ENCODE measurements around the gene RAX2.
"Not testable (repeated sequence)": the region's sequence is repeated elsewhere in the genome, so short reads cannot be mapped to it uniquely, and the experiment has no call there.

Gene RAX2

GRCh38 chr19:3771906-3772455 is at the start of gene RAX2:
Gene RAX2, minus strand, starts transcription at chr19:3772228. Its CDS starts 486 bp downstream, at chr19:3771742.
- Mint-ChIP-seq H3K27me3 (no peaks in the 10 kb centered on the region), H3K36me3 (ENCODE audit: low read depth) (no peaks in the 10 kb centered on the region), H3K9me3 (no peaks in the 10 kb centered on the region), H3K4me1 (ENCODE audit: low read depth) (no peaks in the 10 kb centered on the region), H3K4me3 (no peak within 1 kb of the TSS), H3K27ac (no peak within 1 kb of the TSS)

GRCh38 chr19:3821156-3821555 is 49.1 kb upstream of the RAX2 start:
- H3K9me3 Mint-ChIP-seq: no peaks in the 10 kb centered on the region
- H3K27ac Mint-ChIP-seq: no peak overlapping the region
- peaks cover 22% of the 10 kb centered on the region for H3K4me1 Mint-ChIP-seq (ENCODE audit: low read depth)
- no peak overlapping the region for H3K4me3 Mint-ChIP-seq
- H3K36me3 Mint-ChIP-seq (ENCODE audit: low read depth): no peaks in the 10 kb centered on the region
- H3K27me3 Mint-ChIP-seq: no peaks in the 10 kb centered on the region

- Mint-ChIP-seq H3K9me3 (no peaks in the 10 kb centered on the region), H3K36me3 (ENCODE audit: low read depth) (no peaks in the 10 kb centered on the region), H3K27me3 (no peaks in the 10 kb centered on the region), H3K4me3 (no peak overlapping the region), H3K27ac (no peak overlapping the region), H3K4me1 (ENCODE audit: low read depth) (peaks cover 24% of the 10 kb centered on the region)
Measured at GRCh38 chr19:3819989-3820388, 48.0 kb upstream of the RAX2 start.

GRCh38 chr19:3818918-3819317 is 46.9 kb upstream of the RAX2 start:
- H3K27me3 Mint-ChIP-seq: no peaks in the 10 kb centered on the region
- peaks cover 35% of the 10 kb centered on the region for H3K4me1 Mint-ChIP-seq (ENCODE audit: low read depth)
- no peak overlapping the region for H3K4me3 Mint-ChIP-seq
- H3K27ac Mint-ChIP-seq: no peak overlapping the region
- H3K36me3 Mint-ChIP-seq (ENCODE audit: low read depth): no peaks in the 10 kb centered on the region
- no peaks in the 10 kb centered on the region for H3K9me3 Mint-ChIP-seq

GRCh38 chr19:3818466-3818865 is 46.4 kb upstream of the RAX2 start:
- Mint-ChIP-seq H3K4me1 (ENCODE audit: low read depth) (peaks cover 39% of the 10 kb centered on the region), H3K9me3 (no peaks in the 10 kb centered on the region), H3K4me3 (no peak overlapping the region), H3K27ac (peak overlapping the region; percentile 69), H3K36me3 (ENCODE audit: low read depth) (no peaks in the 10 kb centered on the region), H3K27me3 (no peaks in the 10 kb centered on the region)

GRCh38 chr19:3817761-3818160 is 45.7 kb upstream of the RAX2 start:
- Mint-ChIP-seq H3K4me3 (no peak overlapping the region), H3K36me3 (ENCODE audit: low read depth) (no peaks in the 10 kb centered on the region), H3K27ac (peak overlapping the region; percentile 69), H3K27me3 (no peaks in the 10 kb centered on the region), H3K4me1 (ENCODE audit: low read depth) (peaks cover 46% of the 10 kb centered on the region), H3K9me3 (no peaks in the 10 kb centered on the region)

- Mint-ChIP-seq H3K27ac (no peak overlapping the region), H3K4me3 (no peak overlapping the region), H3K4me1 (ENCODE audit: low read depth) (peaks cover 48% of the 10 kb centered on the region), H3K36me3 (ENCODE audit: low read depth) (no peaks in the 10 kb centered on the region), H3K27me3 (no peaks in the 10 kb centered on the region), H3K9me3 (no peaks in the 10 kb centered on the region)
Measured at GRCh38 chr19:3816566-3817218, 44.7 kb upstream of the RAX2 start.

- not testable (repeated sequence) for H3K36me3 Mint-ChIP-seq (ENCODE audit: low read depth); H3K4me3 Mint-ChIP-seq; H3K27ac Mint-ChIP-seq; H3K27me3 Mint-ChIP-seq; H3K9me3 Mint-ChIP-seq
- peaks cover 52% of the 10 kb centered on the region for H3K4me1 Mint-ChIP-seq (ENCODE audit: low read depth)
Measured at GRCh38 chr19:3816148-3816547, 44.1 kb upstream of the RAX2 start.

GRCh38 chr19:3814648-3815047 is 42.6 kb upstream of the RAX2 start:
- Mint-ChIP-seq H3K27me3 (no peaks in the 10 kb centered on the region), H3K4me1 (ENCODE audit: low read depth) (peaks cover 63% of the 10 kb centered on the region), H3K9me3 (no peaks in the 10 kb centered on the region), H3K4me3 (no peak overlapping the region), H3K36me3 (ENCODE audit: low read depth) (no peaks in the 10 kb centered on the region), H3K27ac (peak overlapping the region; percentile 93)

- Mint-ChIP-seq H3K27me3 (no peaks in the 10 kb centered on the region), H3K27ac (peak overlapping the region; percentile 93), H3K4me3 (no peak overlapping the region), H3K9me3 (no peaks in the 10 kb centered on the region), H3K4me1 (ENCODE audit: low read depth) (peaks cover 65% of the 10 kb centered on the region), H3K36me3 (ENCODE audit: low read depth) (no peaks in the 10 kb centered on the region)
Measured at GRCh38 chr19:3813473-3814392, 41.7 kb upstream of the RAX2 start.

GRCh38 chr19:3810708-3811355 is 38.8 kb upstream of the RAX2 start:
- Mint-ChIP-seq H3K36me3 (ENCODE audit: low read depth) (no peaks in the 10 kb centered on the region), H3K4me1 (ENCODE audit: low read depth) (peaks cover 59% of the 10 kb centered on the region), H3K9me3 (no peaks in the 10 kb centered on the region), H3K4me3 (no peak overlapping the region), H3K27me3 (no peaks in the 10 kb centered on the region), H3K27ac (no peak overlapping the region)

- no peak overlapping the region for H3K4me3 Mint-ChIP-seq
- no peaks in the 10 kb centered on the region for H3K27me3 Mint-ChIP-seq
- no peaks in the 10 kb centered on the region for H3K36me3 Mint-ChIP-seq (ENCODE audit: low read depth)
- no peak overlapping the region for H3K27ac Mint-ChIP-seq
- peaks cover 65% of the 10 kb centered on the region for H3K4me1 Mint-ChIP-seq (ENCODE audit: low read depth)
- no peaks in the 10 kb centered on the region for H3K9me3 Mint-ChIP-seq
Measured at GRCh38 chr19:3809881-3810707, 38.1 kb upstream of the RAX2 start.

GRCh38 chr19:3808420-3809143 is 36.6 kb upstream of the RAX2 start:
- Mint-ChIP-seq H3K4me3 (no peak overlapping the region), H3K4me1 (ENCODE audit: low read depth) (peaks cover 54% of the 10 kb centered on the region), H3K27ac (no peak overlapping the region), H3K27me3 (no peaks in the 10 kb centered on the region), H3K9me3 (no peaks in the 10 kb centered on the region), H3K36me3 (ENCODE audit: low read depth) (no peaks in the 10 kb centered on the region)

Measured in stimulated activated naive CD8-positive, alpha-beta T cell treated with anti-CD3 and anti-CD28 coated beads, Interleukin-15, Interleukin-2, amounts not matched to agents 100 ng/mL and 50 ng/mL, for 24 hours (primary cell).